Measurements from ENCODE around the gene ZBED1. TPM values are rescaled to one million over a fixed set of nuclear protein-coding genes. Genes with fewer than 3 reads are reported as not detected.

ZBED1 gene
- polyA plus RNA-seq, 2 donors, result 6.2 to 8.9 TPM

DNA sequence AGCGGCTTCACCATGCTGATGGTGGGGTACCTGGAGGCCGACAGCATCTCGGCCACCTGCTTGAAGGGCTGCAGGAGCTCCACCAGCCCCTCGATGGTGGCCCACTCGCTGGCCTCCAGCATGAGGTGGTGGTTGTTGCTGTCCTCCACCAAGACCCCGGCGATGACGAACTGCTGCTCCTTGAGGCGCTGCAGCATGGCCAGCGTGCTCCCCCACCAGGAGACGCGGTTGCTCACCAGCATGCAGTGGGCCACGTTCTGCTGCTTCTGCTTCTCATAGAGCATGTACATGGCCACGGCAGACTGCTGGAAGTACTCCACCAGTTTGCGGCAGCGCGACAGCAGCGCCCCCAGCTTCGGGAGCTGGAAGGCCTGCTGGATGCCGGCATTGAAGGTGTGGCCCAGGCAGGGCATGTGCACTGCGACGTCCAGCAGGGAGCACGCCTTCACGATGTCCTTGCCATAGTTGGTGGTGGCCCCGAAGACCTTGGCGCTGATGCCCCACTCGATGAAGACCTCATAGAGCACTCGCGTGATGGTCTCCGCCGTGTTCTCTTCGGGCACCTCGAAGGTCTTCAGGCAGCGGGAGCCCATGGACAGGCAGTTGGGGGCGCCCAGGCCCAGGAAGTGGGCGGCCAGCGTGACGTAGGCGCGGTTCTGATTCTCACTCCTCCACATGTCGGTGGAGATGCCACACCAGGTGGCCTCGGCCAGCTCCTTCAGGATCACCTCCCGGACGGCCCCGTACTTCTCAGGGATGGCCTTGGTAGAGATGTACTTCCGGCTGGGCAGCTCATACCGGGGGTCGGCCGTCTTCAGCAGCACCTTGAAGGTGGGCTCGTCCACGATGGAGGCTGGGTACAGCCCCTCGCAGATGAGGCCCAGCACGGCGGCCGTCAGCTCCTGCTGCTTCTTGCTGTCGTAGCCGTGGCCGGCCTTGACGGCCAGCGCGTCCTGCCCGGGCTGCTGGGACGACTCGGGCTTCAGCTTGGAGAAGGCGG is 11.0 kb downstream of the ZBED1 start:
- no peak overlapping the region for H3K4me3 ChIP-seq (ENCODE audit: low read depth in 1 of 2, low read length in 2 of 2)
- peaks cover 3% of the 10 kb centered on the region in 2 donors for H3K4me1 ChIP-seq (ENCODE audit: control insufficient read depth in 2 of 2, insufficient read depth in 2 of 2, low read length in 1 of 2)
- no peaks in the 10 kb centered on the region for H3K27me3 ChIP-seq (ENCODE audit: control insufficient read depth in 1 of 2, insufficient read depth in 2 of 2, low read length in 2 of 2)
- 96 to 97% methylated on average over 63 to 65 of the region's 65 CpGs for WGBS, 2 donors
- no peaks in the 10 kb centered on the region for H3K9me3 ChIP-seq (ENCODE audit: control insufficient read depth in 2 of 2, insufficient read depth in 1 of 2, low read depth in 1 of 2, low read length in 1 of 2)
- peaks cover 7 to 34% of the 10 kb centered on the region in 2 donors for H3K36me3 ChIP-seq (ENCODE audit: control insufficient read depth in 2 of 2, insufficient read depth in 2 of 2, low read length in 1 of 2)
- H3K27ac ChIP-seq (ENCODE audit: low read depth in 2 of 2, low read length in 1 of 2), result no peak overlapping the region

- H3K27ac ChIP-seq (ENCODE audit: low read depth in 2 of 2, low read length in 1 of 2), result no peak overlapping the region
- H3K27me3 ChIP-seq (ENCODE audit: control insufficient read depth in 1 of 2, insufficient read depth in 2 of 2, low read length in 2 of 2), result no peaks in the 10 kb centered on the region
- H3K36me3 ChIP-seq (ENCODE audit: control insufficient read depth in 2 of 2, insufficient read depth in 2 of 2, low read length in 1 of 2), result peaks cover 7 to 34% of the 10 kb centered on the region in 2 donors
- no peaks in the 10 kb centered on the region for H3K9me3 ChIP-seq (ENCODE audit: control insufficient read depth in 2 of 2, insufficient read depth in 1 of 2, low read depth in 1 of 2, low read length in 1 of 2)
- H3K4me3 ChIP-seq (ENCODE audit: low read depth in 1 of 2, low read length in 2 of 2), result no peak overlapping the region
- 96 to 98% methylated on average over 50 of the region's 50 CpGs for WGBS, 2 donors
- peaks cover 3% of the 10 kb centered on the region in 2 donors for H3K4me1 ChIP-seq (ENCODE audit: control insufficient read depth in 2 of 2, insufficient read depth in 2 of 2, low read length in 1 of 2)
Observed at GRCh38 chrX:2488621-2489285, 12.0 kb downstream of the ZBED1 start.

- no peak overlapping the region for H3K4me3 ChIP-seq (ENCODE audit: low read depth in 1 of 2, low read length in 2 of 2)
- peaks cover 3% of the 10 kb centered on the region in 2 donors for H3K4me1 ChIP-seq (ENCODE audit: control insufficient read depth in 2 of 2, insufficient read depth in 2 of 2, low read length in 1 of 2)
- H3K9me3 ChIP-seq (ENCODE audit: control insufficient read depth in 2 of 2, insufficient read depth in 1 of 2, low read depth in 1 of 2, low read length in 1 of 2), result no peaks in the 10 kb centered on the region
- H3K36me3 ChIP-seq (ENCODE audit: control insufficient read depth in 2 of 2, insufficient read depth in 2 of 2, low read length in 1 of 2), result peaks cover 7 to 34% of the 10 kb centered on the region in 2 donors
- no peaks in the 10 kb centered on the region for H3K27me3 ChIP-seq (ENCODE audit: control insufficient read depth in 1 of 2, insufficient read depth in 2 of 2, low read length in 2 of 2)
- WGBS, 2 donors, result 90 to 92% methylated on average over 16 of the region's 16 CpGs
- no peak overlapping the region for H3K27ac ChIP-seq (ENCODE audit: low read depth in 2 of 2, low read length in 1 of 2)
Observed at GRCh38 chrX:2487366-2487765, 13.4 kb downstream of the ZBED1 start.

GRCh38 chrX:2486476-2487133 is 14.2 kb downstream of the ZBED1 start:
- no peaks in the 10 kb centered on the region for H3K27me3 ChIP-seq (ENCODE audit: control insufficient read depth in 1 of 2, insufficient read depth in 2 of 2, low read length in 2 of 2)
- no peak overlapping the region for H3K27ac ChIP-seq (ENCODE audit: low read depth in 2 of 2, low read length in 1 of 2)
- H3K4me1 ChIP-seq (ENCODE audit: control insufficient read depth in 2 of 2, insufficient read depth in 2 of 2, low read length in 1 of 2), result peaks cover 3% of the 10 kb centered on the region in 2 donors
- 77 to 82% methylated on average over 29 of the region's 29 CpGs for WGBS, 2 donors
- H3K9me3 ChIP-seq (ENCODE audit: control insufficient read depth in 2 of 2, insufficient read depth in 1 of 2, low read depth in 1 of 2, low read length in 1 of 2), result no peaks in the 10 kb centered on the region
- peaks cover 7 to 34% of the 10 kb centered on the region in 2 donors for H3K36me3 ChIP-seq (ENCODE audit: control insufficient read depth in 2 of 2, insufficient read depth in 2 of 2, low read length in 1 of 2)
- no peak overlapping the region for H3K4me3 ChIP-seq (ENCODE audit: low read depth in 1 of 2, low read length in 2 of 2)

- no peak overlapping the region for H3K4me3 ChIP-seq (ENCODE audit: low read depth in 1 of 2, low read length in 2 of 2)
- peaks cover 7 to 34% of the 10 kb centered on the region in 2 donors for H3K36me3 ChIP-seq (ENCODE audit: control insufficient read depth in 2 of 2, insufficient read depth in 2 of 2, low read length in 1 of 2)
- no peaks in the 10 kb centered on the region for H3K9me3 ChIP-seq (ENCODE audit: control insufficient read depth in 2 of 2, insufficient read depth in 1 of 2, low read depth in 1 of 2, low read length in 1 of 2)
- H3K27me3 ChIP-seq (ENCODE audit: control insufficient read depth in 1 of 2, insufficient read depth in 2 of 2, low read length in 2 of 2), result no peaks in the 10 kb centered on the region
- peaks cover 3% of the 10 kb centered on the region in 2 donors for H3K4me1 ChIP-seq (ENCODE audit: control insufficient read depth in 2 of 2, insufficient read depth in 2 of 2, low read length in 1 of 2)
- WGBS, 2 donors, result 69 to 77% methylated on average over 10 of the region's 10 CpGs
- peak overlapping the region in 1 of 2 donors; percentile 59 for H3K27ac ChIP-seq (ENCODE audit: low read depth in 2 of 2, low read length in 1 of 2)
Observed at GRCh38 chrX:2485789-2486345, 14.9 kb downstream of the ZBED1 start.

DNA sequence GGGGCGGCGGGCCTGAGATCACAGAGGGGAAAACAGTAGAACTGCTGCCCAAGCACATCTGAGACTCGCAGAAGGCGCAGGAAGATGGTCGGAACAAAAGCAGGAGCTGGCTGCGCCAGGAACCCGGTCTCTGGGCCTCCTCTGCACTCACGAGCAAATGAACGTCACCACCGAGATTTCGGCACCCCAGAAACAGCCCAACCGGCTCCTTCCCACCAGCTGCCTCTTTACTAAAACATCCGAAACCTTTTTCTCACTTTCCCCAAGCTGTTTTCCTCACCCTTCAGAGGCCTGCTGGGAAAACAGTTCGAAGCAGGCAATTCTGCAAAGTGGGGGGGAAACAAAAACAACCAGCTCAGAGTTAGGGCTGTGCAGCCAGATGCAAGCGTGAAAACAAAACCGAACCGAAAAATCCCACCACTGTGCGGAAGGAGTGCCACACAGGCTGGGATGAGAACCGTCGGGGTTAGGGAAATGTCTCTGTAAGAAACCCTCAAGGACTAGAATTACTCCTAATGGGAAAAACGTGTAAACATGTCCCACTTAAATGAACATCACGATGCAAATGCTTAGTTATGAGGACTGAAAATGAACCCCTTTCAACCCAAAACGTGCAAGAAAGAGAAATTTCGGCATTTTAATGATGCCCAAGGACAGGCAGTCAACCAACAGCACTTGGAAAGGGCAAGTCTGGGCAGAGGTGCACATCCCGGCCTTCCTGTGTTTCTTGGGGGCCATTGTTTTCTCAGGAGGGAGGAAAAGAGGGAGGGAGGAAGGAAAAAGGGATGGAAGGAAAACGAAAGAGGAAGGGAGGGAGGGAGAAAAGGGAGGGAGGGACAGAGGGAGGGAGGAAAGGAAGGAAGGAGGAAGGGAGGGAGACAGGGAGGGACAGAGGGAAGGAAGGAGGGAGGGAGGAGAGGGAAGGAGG is 15.8 kb downstream of the ZBED1 start:
- peak overlapping the region; percentile 53 to 70 for H3K27ac ChIP-seq (ENCODE audit: low read depth in 2 of 2, low read length in 1 of 2)
- peaks cover 3% of the 10 kb centered on the region in 2 donors for H3K4me1 ChIP-seq (ENCODE audit: control insufficient read depth in 2 of 2, insufficient read depth in 2 of 2, low read length in 1 of 2)
- 47 to 59% methylated on average over 26 of the region's 26 CpGs for WGBS, 2 donors
- no peaks in the 10 kb centered on the region for H3K9me3 ChIP-seq (ENCODE audit: control insufficient read depth in 2 of 2, insufficient read depth in 1 of 2, low read depth in 1 of 2, low read length in 1 of 2)
- no peaks in the 10 kb centered on the region for H3K27me3 ChIP-seq (ENCODE audit: control insufficient read depth in 1 of 2, insufficient read depth in 2 of 2, low read length in 2 of 2)
- no peak overlapping the region for H3K4me3 ChIP-seq (ENCODE audit: low read depth in 1 of 2, low read length in 2 of 2)
- peaks cover 7 to 27% of the 10 kb centered on the region in 2 donors for H3K36me3 ChIP-seq (ENCODE audit: control insufficient read depth in 2 of 2, insufficient read depth in 2 of 2, low read length in 1 of 2)

DNA sequence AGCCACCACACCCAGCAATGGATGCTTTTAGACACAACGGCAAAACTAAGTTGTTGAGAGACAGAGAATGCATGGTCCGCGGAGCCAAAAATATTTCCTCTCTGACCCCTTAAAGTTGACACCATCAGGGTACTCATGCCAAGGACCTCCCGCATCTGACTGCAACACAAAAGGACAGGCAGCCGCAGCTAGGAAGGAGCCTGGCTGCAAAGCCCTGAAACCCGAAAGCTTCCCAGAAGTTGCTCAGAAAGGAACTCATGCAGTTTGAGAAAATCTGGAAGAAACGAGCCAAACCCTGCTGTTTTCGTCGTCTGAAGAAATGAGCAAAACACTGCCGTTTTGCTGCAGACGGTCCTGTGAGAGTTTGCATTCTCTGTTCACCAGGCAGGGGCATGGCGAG is 16.5 kb downstream of the ZBED1 start:
- no peak overlapping the region for H3K4me3 ChIP-seq (ENCODE audit: low read depth in 1 of 2, low read length in 2 of 2)
- peaks cover 3 to 6% of the 10 kb centered on the region in 2 donors for H3K4me1 ChIP-seq (ENCODE audit: control insufficient read depth in 2 of 2, insufficient read depth in 2 of 2, low read length in 1 of 2)
- WGBS, 2 donors, result 57 to 60% methylated on average over 12 of the region's 12 CpGs
- H3K27me3 ChIP-seq (ENCODE audit: control insufficient read depth in 1 of 2, insufficient read depth in 2 of 2, low read length in 2 of 2), result no peaks in the 10 kb centered on the region
- H3K9me3 ChIP-seq (ENCODE audit: control insufficient read depth in 2 of 2, insufficient read depth in 1 of 2, low read depth in 1 of 2, low read length in 1 of 2), result peaks cover 0 to 3% of the 10 kb centered on the region in 2 donors
- peaks cover 2 to 22% of the 10 kb centered on the region in 2 donors for H3K36me3 ChIP-seq (ENCODE audit: control insufficient read depth in 2 of 2, insufficient read depth in 2 of 2, low read length in 1 of 2)
- peak overlapping the region; percentile 53 to 70 for H3K27ac ChIP-seq (ENCODE audit: low read depth in 2 of 2, low read length in 1 of 2)

DNA sequence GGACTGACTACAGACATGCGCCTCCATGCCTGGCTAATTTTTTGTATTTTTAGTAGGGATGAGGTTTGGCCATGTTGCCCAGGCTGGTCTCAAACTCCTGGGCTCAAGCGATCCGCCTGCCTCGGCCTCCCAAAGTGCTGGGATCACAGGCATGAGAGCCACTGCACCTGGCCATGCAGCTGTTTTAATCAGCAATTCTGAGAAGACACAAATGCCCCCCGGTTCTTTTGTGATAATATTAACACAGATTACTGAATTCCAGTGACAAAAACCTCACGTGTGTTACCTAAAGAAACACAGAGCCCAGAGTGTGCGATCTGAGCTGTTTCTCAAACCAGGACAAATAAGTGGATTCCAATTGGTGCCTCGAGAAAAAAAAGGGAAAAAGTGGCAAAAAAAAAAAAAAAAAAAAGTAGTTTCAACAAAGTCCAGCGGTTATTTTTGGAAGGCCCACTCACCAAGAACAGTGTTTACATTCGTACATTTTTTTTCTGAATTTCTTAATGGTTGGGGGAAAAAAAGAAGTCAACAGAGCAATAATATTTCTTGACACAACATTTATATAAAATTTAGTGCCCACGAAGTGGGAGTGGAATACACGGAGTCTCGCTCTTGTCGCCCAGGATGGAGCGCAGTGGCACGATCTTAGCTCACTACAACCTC is 17.2 kb downstream of the ZBED1 start:
- Histone ChIP-seq H3K36me3 (ENCODE audit: control insufficient read depth in 2 of 2, insufficient read depth in 2 of 2, low read length in 1 of 2) (peaks cover 2 to 18% of the 10 kb centered on the region in 2 donors), H3K27ac (ENCODE audit: low read depth in 2 of 2, low read length in 1 of 2) (peak overlapping the region; percentile 26 to 41), H3K9me3 (ENCODE audit: control insufficient read depth in 2 of 2, insufficient read depth in 1 of 2, low read depth in 1 of 2, low read length in 1 of 2) (peaks cover 0 to 3% of the 10 kb centered on the region in 2 donors), H3K27me3 (ENCODE audit: control insufficient read depth in 1 of 2, insufficient read depth in 2 of 2, low read length in 2 of 2) (no peaks in the 10 kb centered on the region), H3K4me1 (ENCODE audit: control insufficient read depth in 2 of 2, insufficient read depth in 2 of 2, low read length in 1 of 2) (peaks cover 3 to 6% of the 10 kb centered on the region in 2 donors), H3K4me3 (ENCODE audit: low read depth in 1 of 2, low read length in 2 of 2) (no peak overlapping the region)
- 67 to 73% methylated on average over 16 of the region's 16 CpGs for WGBS, 2 donors

All from esophagus (tissue), 2 donors.